ENCODE measurements around the gene GAMT. TPM values are rescaled to one million over a fixed set of nuclear protein-coding genes. Genes with fewer than 3 reads are reported as not detected.

Gene GAMT
- total RNA-seq, 1 donor from 2014 or later: 56.4 TPM

- H3K9me3 ChIP-seq: no peaks in the 10 kb centered on the region
- no peak overlapping the region for H3K27ac ChIP-seq
- H3K4me1 ChIP-seq: no peaks in the 10 kb centered on the region
- no peak for DNase-seq (ENCODE audit: low spot score in 2 of 2)
- TF ChIP-seq CTCF (IDR thresholded peaks at IDR 0.05): no peak
- H3K36me3 ChIP-seq: peaks cover 36 to 44% of the 10 kb centered on the region in 2 donors
- intact Hi-C loops (cut with DNase I): no loop called here
- no peak overlapping the region for H3K4me3 ChIP-seq
- H3K27me3 ChIP-seq: no peaks in the 10 kb centered on the region
Observed at GRCh38 chr19:1377176-1377964, 24.0 kb downstream of the GAMT start.

- no peaks in the 10 kb centered on the region for H3K27me3 ChIP-seq
- H3K9me3 ChIP-seq: no peaks in the 10 kb centered on the region
- H3K4me3 ChIP-seq: no peak overlapping the region
- no peaks in the 10 kb centered on the region for H3K4me1 ChIP-seq
- H3K36me3 ChIP-seq: peaks cover 45 to 51% of the 10 kb centered on the region in 2 donors
- intact Hi-C loops (cut with DNase I): no loop called here
- H3K27ac ChIP-seq: no peak overlapping the region
- TF ChIP-seq CTCF (IDR thresholded peaks at IDR 0.05): no peak
- no peak for DNase-seq (ENCODE audit: low spot score in 2 of 2)
Observed at GRCh38 chr19:1376415-1376805, 24.9 kb downstream of the GAMT start.

GRCh38 chr19:1374250-1374577, 27.1 kb downstream of the GAMT start:
- TF ChIP-seq CTCF (IDR thresholded peaks at IDR 0.05): no peak
- no peaks in the 10 kb centered on the region for H3K27me3 ChIP-seq
- no peak for DNase-seq (ENCODE audit: low spot score in 2 of 2)
- peaks cover 64 to 73% of the 10 kb centered on the region in 2 donors for H3K36me3 ChIP-seq
- no peak overlapping the region for H3K4me3 ChIP-seq
- intact Hi-C loops (cut with DNase I): no loop called here
- no peaks in the 10 kb centered on the region for H3K4me1 ChIP-seq
- H3K9me3 ChIP-seq: no peaks in the 10 kb centered on the region
- H3K27ac ChIP-seq: no peak overlapping the region

- Histone ChIP-seq H3K36me3 (peaks cover 65 to 77% of the 10 kb centered on the region in 2 donors), H3K9me3 (no peaks in the 10 kb centered on the region), H3K27ac (no peak overlapping the region), H3K4me1 (no peaks in the 10 kb centered on the region), H3K4me3 (no peak overlapping the region), H3K27me3 (no peaks in the 10 kb centered on the region)
- TF ChIP-seq CTCF (IDR thresholded peaks at IDR 0.05): no peak
- DNase-seq (ENCODE audit: low spot score in 2 of 2): no peak
- intact Hi-C loops (cut with DNase I): no loop called here
Observed at GRCh38 chr19:1373534-1374249, 27.6 kb downstream of the GAMT start.

GRCh38 chr19:1373042-1373533, 28.3 kb downstream of the GAMT start:
- Histone ChIP-seq H3K36me3 (peaks cover 69 to 79% of the 10 kb centered on the region in 2 donors), H3K4me1 (no peaks in the 10 kb centered on the region), H3K4me3 (no peak overlapping the region), H3K27me3 (no peaks in the 10 kb centered on the region), H3K9me3 (no peaks in the 10 kb centered on the region), H3K27ac (no peak overlapping the region)
- intact Hi-C loops (cut with DNase I): no loop called here
- no peak for TF ChIP-seq CTCF (IDR thresholded peaks at IDR 0.05)
- DNase-seq (ENCODE audit: low spot score in 2 of 2): no peak
